Hepatocyte (in vitro differentiated cells): ENCODE data around the gene FOXG1. TPM values are rescaled to one million over a fixed set of nuclear protein-coding genes. Genes with fewer than 3 reads are reported as not detected.

ENCODE experiments used
- DNase-seq: peaks from one replicate; pipeline ENCODE4 v3.0.0-alpha.2; 2016; ENCODE audit warnings: low spot score
- H2AFZ ChIP-seq: fragments of 200-600 bp; sonication (generic); 2 replicates; pipeline ENCODE4 v1.6.0; 2016; ENCODE audit warnings: antibody characterized with exemption, mild to moderate bottlenecking
- H3K27ac ChIP-seq: fragments of 200-600 bp; sonication (generic); 2 replicates; pipeline ENCODE4 v1.5.1; 2016; ENCODE audit warnings: mild to moderate bottlenecking
- H3K27me3 ChIP-seq: fragments of 200-600 bp; sonication (generic); 2 replicates; pipeline ENCODE4 v1.6.1; 2016
- H3K36me3 ChIP-seq: fragments of 200-600 bp; sonication (generic); replicated peaks from 2 replicates; pipeline ENCODE4 v1.5.1; 2016; ENCODE audit warnings: low read depth; ENCODE audit not compliant: insufficient read depth
- H3K4me1 ChIP-seq: fragments of 200-600 bp; sonication (generic); 2 replicates; pipeline ENCODE4 v1.5.1; 2016; ENCODE audit warnings: mild to moderate bottlenecking, moderate library complexity; ENCODE audit not compliant: insufficient read depth
- H3K4me2 ChIP-seq: fragments of 200-600 bp; sonication (generic); 2 replicates; pipeline ENCODE4 v1.6.0; 2016
- H3K4me3 ChIP-seq: fragments of 200-600 bp; sonication (generic); 2 replicates; pipeline ENCODE4 v1.5.1; 2016; ENCODE audit warnings: mild to moderate bottlenecking
- H3K79me2 ChIP-seq: fragments of 200-600 bp; sonication (generic); 2 replicates; pipeline ENCODE4 v1.6.0; 2017; ENCODE audit warnings: mild to moderate bottlenecking
- H3K9me2 ChIP-seq: fragments of 200-600 bp; sonication (generic); replicated peaks from 2 replicates; pipeline ENCODE4 v1.6.0; 2017; ENCODE audit warnings: mild to moderate bottlenecking; ENCODE audit not compliant: insufficient read depth
- H3K9me3 ChIP-seq: fragments of 200-600 bp; sonication (generic); 2 replicates; pipeline ENCODE4 v1.5.1; 2016; ENCODE audit warnings: low read depth, mild to moderate bottlenecking
- H4K20me1 ChIP-seq: fragments of 200-600 bp; sonication (generic); 2 replicates; pipeline ENCODE4 v1.6.0; 2016; ENCODE audit warnings: mild to moderate bottlenecking; ENCODE audit not compliant: insufficient read depth, poor library complexity, severe bottlenecking
- CTCF ChIP-seq: fragments of 200-600 bp; sonication (generic); IDR thresholded peaks from 2 replicates; pipeline ENCODE4 v1.5.1; 2016; ENCODE audit warnings: antibody characterized with exemption, mild to moderate bottlenecking; ENCODE audit not compliant: poor library complexity
- EZH2 ChIP-seq: fragments of 200-600 bp; sonication (generic); IDR thresholded peaks from 2 replicates; pipeline ENCODE4 v1.6.1; 2016; ENCODE audit warnings: antibody characterized with exemption, mild to moderate bottlenecking, borderline replicate concordance
- EZH2phosphoT487 ChIP-seq: fragments of 200-600 bp; sonication (generic); IDR thresholded peaks from one replicate; pipeline ENCODE4 v1.6.1; 2018; ENCODE audit warnings: antibody characterized with exemption, mild to moderate bottlenecking, low read depth, moderate library complexity; ENCODE audit not compliant: unreplicated experiment, severe bottlenecking
- WGBS: methylation state at CpG from one replicate; pipeline ENCODE4 v1.1.6; 2016; ENCODE audit warnings: low lambda C conversion rate; ENCODE audit errors: missing lambda C conversion rate; 5-methylcytosine and 5-hydroxymethylcytosine counted together
- polyA plus RNA-seq: library from polyadenylated mRNA; unstranded; fragments of >200 nt; fragmentation: Nextera tagmentation; extraction: Ambion mirVana; gene quantifications from 2 replicates; pipeline ENCODE4 v1.2.1, GENCODE V29; 2016
- total RNA-seq: library from RNA; depleted of rRNA; stranded (reverse); fragments of >200 nt; gene quantifications from 2 replicates; pipeline ENCODE4 v1.2.3, GENCODE V29; 2014

The FOXG1 gene
- total and polyA plus RNA-seq, 2 experiments from 2014 or later: not detected

GRCh38 chr14:28785096-28785952 is 18.7 kb downstream of the FOXG1 start:
- Histone ChIP-seq H4K20me1 (no peaks in the 10 kb centered on the region), H3K9me3 (no peaks in the 10 kb centered on the region), H3K4me2 (peak overlapping the region; percentile 81), H3K36me3 (no peaks in the 10 kb centered on the region), H3K4me1 (peaks cover 10% of the 10 kb centered on the region), H3K4me3 (peak overlapping the region; percentile 36), H2AFZ (peak overlapping the region; percentile 93), H3K79me2 (no peaks in the 10 kb centered on the region), H3K27ac (no peak overlapping the region), H3K27me3 (peaks cover 72% of the 10 kb centered on the region), H3K9me2 (no peaks in the 10 kb centered on the region)
- TF ChIP-seq EZH2phosphoT487: peak; percentile 20
- peak; percentile 83 for TF ChIP-seq EZH2
- no peak for TF ChIP-seq CTCF
- WGBS: 2% methylated on average over 55 of the region's 62 CpGs
- peak; percentile 32 for DNase-seq

- Histone ChIP-seq H4K20me1 (no peaks in the 10 kb centered on the region), H3K4me3 (no peak overlapping the region), H3K36me3 (no peaks in the 10 kb centered on the region), H3K9me2 (no peaks in the 10 kb centered on the region), H3K79me2 (no peaks in the 10 kb centered on the region), H3K4me1 (no peaks in the 10 kb centered on the region), H3K27me3 (no peaks in the 10 kb centered on the region), H3K27ac (no peak overlapping the region), H3K9me3 (no peaks in the 10 kb centered on the region), H3K4me2 (no peak overlapping the region), H2AFZ (no peak overlapping the region)
- 89% methylated on average over 1 of the region's 1 CpG for WGBS
- no peak for TF ChIP-seq EZH2
- no peak for TF ChIP-seq EZH2phosphoT487
- TF ChIP-seq CTCF: no peak
- DNase-seq: no peak
Observed at GRCh38 chr14:28807518-28807917, 40.9 kb downstream of the FOXG1 start.

DNA sequence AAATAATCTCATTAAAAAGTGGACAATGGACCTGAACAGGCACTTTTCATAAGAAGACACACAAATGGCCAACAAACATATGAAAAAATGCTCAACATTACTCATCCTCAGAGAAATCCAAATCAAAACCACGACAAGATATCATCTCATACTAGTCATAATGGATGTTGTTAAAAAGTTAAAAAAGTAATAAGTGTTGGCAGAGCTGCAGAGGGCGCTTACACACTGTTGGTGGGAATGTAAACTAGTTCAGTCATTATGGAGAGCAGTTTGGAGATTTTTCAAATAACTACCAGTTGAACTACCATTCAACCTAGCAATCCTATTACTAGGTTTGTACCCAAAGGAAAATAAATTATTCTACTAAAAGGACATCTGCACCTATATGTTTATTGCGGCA is 47.2 kb downstream of the FOXG1 start:
- no peaks in the 10 kb centered on the region for H3K9me3 ChIP-seq
- no peak overlapping the region for H3K4me2 ChIP-seq
- H3K4me3 ChIP-seq: no peak overlapping the region
- TF ChIP-seq EZH2phosphoT487 (no peak), EZH2 (no peak), CTCF (no peak)
- no peaks in the 10 kb centered on the region for H3K9me2 ChIP-seq
- 74% methylated on average over 3 of the region's 3 CpGs for WGBS
- no peaks in the 10 kb centered on the region for H4K20me1 ChIP-seq
- H3K4me1 ChIP-seq: no peaks in the 10 kb centered on the region
- no peak overlapping the region for H2AFZ ChIP-seq
- no peak overlapping the region for H3K27ac ChIP-seq
- H3K27me3 ChIP-seq: no peaks in the 10 kb centered on the region
- no peaks in the 10 kb centered on the region for H3K36me3 ChIP-seq
- DNase-seq: no peak
- H3K79me2 ChIP-seq: no peaks in the 10 kb centered on the region
